CD4-positive, alpha-beta T cell treated with Interleukin-6 for 4 hours (primary cell): Measurements from ENCODE around the gene CEP112.
"Not testable (repeated sequence)": the region's sequence is repeated elsewhere in the genome, so short reads cannot be mapped to it uniquely, and the experiment has no call there.

ENCODE experiments used
- DNase-seq: peaks from one replicate; pipeline ENCODE4 v3.0.0-alpha.2; 2020; ENCODE audit warnings: mixed read lengths

CEP112 gene

GRCh38 chr17:65868881-65869280 lies 323.1 kb downstream of the CEP112 start:
- no peak for DNase-seq

GRCh38 chr17:65867014-65867413 lies 324.9 kb downstream of the CEP112 start:
- no peak for DNase-seq

GRCh38 chr17:65865715-65866425 lies 326.1 kb downstream of the CEP112 start:
- DNase-seq, result no peak

GRCh38 chr17:65864394-65864793 lies 327.5 kb downstream of the CEP112 start:
- no peak for DNase-seq

- DNase-seq, result no peak
These were observed 334.2 kb downstream of the CEP112 start for GRCh38 chr17:65857718-65858117.

GRCh38 chr17:65856865-65857264 lies 335.1 kb downstream of the CEP112 start:
- DNase-seq, result no peak

GRCh38 chr17:65855675-65856074 lies 336.3 kb downstream of the CEP112 start:
- no peak for DNase-seq

- DNase-seq, result no peak
These were observed 336.7 kb downstream of the CEP112 start for GRCh38 chr17:65855245-65855644.

GRCh38 chr17:65853816-65854215 lies 338.1 kb downstream of the CEP112 start:
- no peak for DNase-seq

GRCh38 chr17:65852911-65853310 lies 339.0 kb downstream of the CEP112 start:
- no peak for DNase-seq

GRCh38 chr17:65851965-65852736 lies 339.8 kb downstream of the CEP112 start:
- no peak for DNase-seq

GRCh38 chr17:65850486-65850885 lies 341.4 kb downstream of the CEP112 start:
- no peak for DNase-seq

- no peak for DNase-seq
These were observed 343.2 kb downstream of the CEP112 start for GRCh38 chr17:65848751-65849150.

- DNase-seq, result no peak
These were observed 350.8 kb downstream of the CEP112 start for GRCh38 chr17:65841089-65841488.

- not testable (repeated sequence) for DNase-seq
These were observed 354.7 kb downstream of the CEP112 start for GRCh38 chr17:65837232-65837631.

GRCh38 chr17:65833214-65833613 lies 358.7 kb downstream of the CEP112 start:
- DNase-seq, result no peak

- DNase-seq, result no peak
These were observed 361.6 kb downstream of the CEP112 start for GRCh38 chr17:65830356-65830755.

GRCh38 chr17:65826577-65826976 lies 365.4 kb downstream of the CEP112 start:
- DNase-seq, result not testable (repeated sequence)

GRCh38 chr17:65824901-65825300 lies 367.0 kb downstream of the CEP112 start:
- no peak for DNase-seq

GRCh38 chr17:65823713-65824112 lies 368.2 kb downstream of the CEP112 start:
- DNase-seq, result no peak

GRCh38 chr17:65820811-65821210 lies 371.1 kb downstream of the CEP112 start:
- no peak for DNase-seq

GRCh38 chr17:65820306-65820705 lies 371.6 kb downstream of the CEP112 start:
- DNase-seq, result no peak

GRCh38 chr17:65819810-65820209 lies 372.1 kb downstream of the CEP112 start:
- no peak for DNase-seq

GRCh38 chr17:65817951-65818350 lies 374.0 kb downstream of the CEP112 start:
- DNase-seq, result no peak
